GM12878 (cell line): Measurements from ENCODE around the gene C12orf43. TPM values are rescaled to one million over a fixed set of nuclear protein-coding genes. Genes with fewer than 3 reads are reported as not detected.
"Not testable (repeated sequence)": the region's sequence is repeated elsewhere in the genome, so short reads cannot be mapped to it uniquely, and the experiment has no call there.

ENCODE experiments used
- ATAC-seq: fragments of 200-7000 bp; cut with Tn5 transposase; 3 replicates; pipeline ENCODE4 v1.9.1; 2020; ENCODE audit warnings: mild to moderate bottlenecking, moderate library complexity
- BruUV-seq: library from RNA; stranded (reverse); fragments of 400-500 nt; replicated peaks from 2 replicates; lab custom pipeline; 2021; lab: Mats Ljungman, UMichigan
- CTCF ChIA-PET: fragments of 300-600 bp; sonication (Branson Sonifier 250); formaldehyde crosslinking; extraction: SDS; loops from one replicate; lab custom pipeline; 2021; ENCODE audit warnings: inconsistent platforms; lab: Yijun Ruan, JAX
- POLR2A ChIA-PET: fragments of 350-600 bp; formaldehyde crosslinking; extraction: SDS; loops from one replicate; lab custom pipeline; 2021; ENCODE audit warnings: inconsistent platforms; lab: Charles Lee
- RAD21 ChIA-PET: fragments of 300-600 bp; sonication (Branson Sonifier 250); formaldehyde crosslinking; loops from one replicate; lab custom pipeline; 2023; ENCODE audit warnings: antibody characterized with exemption; ENCODE audit not compliant: unreplicated experiment; lab: Charles Lee
- SMC1A ChIA-PET: fragments of 300-600 bp; sonication (Branson Sonifier 250); formaldehyde crosslinking; loops from one replicate; lab custom pipeline; 2023; ENCODE audit not compliant: unreplicated experiment, uncharacterized antibody; lab: Charles Lee
- DNase-seq: peaks from one replicate; pipeline ENCODE4 v3.0.0-alpha.2; 2011; ENCODE audit warnings: low read depth, low spot score
- FAIRE-seq: peaks from 3 replicates; lab custom pipeline; 2011; peaks lifted over from hg19 to GRCh38; lab: Jason Lieb, UNC
- H2AFZ ChIP-seq: 2 replicates; pipeline ENCODE4 v1.6.0; 2011; ENCODE audit warnings: low read depth, low read length, control low read depth; ENCODE audit not compliant: control insufficient read depth
- H3K27ac ChIP-seq: 2 replicates; pipeline ENCODE4 v1.5.1; 2011; ENCODE audit warnings: control low read depth; ENCODE audit not compliant: control insufficient read depth, insufficient read depth
- H3K27me3 ChIP-seq, 2 experiments: replicated peaks in 1 of 2; 2 replicates each; pipeline versions ENCODE4 v1.6.0 to v1.6.1; 2011; ENCODE audit warnings: low read length in 1 of 2; ENCODE audit not compliant: control insufficient read depth in 2 of 2, insufficient read depth in 2 of 2
- H3K36me3 ChIP-seq, 2 experiments: 2 replicates each; pipeline ENCODE4 v1.5.1; 2011; ENCODE audit warnings: low read length in 1 of 2; ENCODE audit not compliant: control insufficient read depth in 2 of 2, insufficient read depth in 2 of 2
- H3K4me1 ChIP-seq: 2 replicates; pipeline ENCODE4 v1.6.1; 2011; ENCODE audit warnings: mild to moderate bottlenecking, low read length, moderate library complexity, mixed read lengths; ENCODE audit not compliant: control insufficient read depth, insufficient read depth
- H3K4me2 ChIP-seq: 2 replicates; pipeline ENCODE4 v1.6.0; 2011; ENCODE audit warnings: control low read depth; ENCODE audit not compliant: control insufficient read depth, insufficient read depth
- H3K4me3 ChIP-seq: fragments of 200-600 bp; sonication (generic); 2 replicates; pipeline ENCODE4 v1.5.1; 2016
- H3K79me2 ChIP-seq: 2 replicates; pipeline ENCODE4 v1.6.0; 2011; ENCODE audit warnings: low read length; ENCODE audit not compliant: control insufficient read depth, insufficient read depth
- H3K9ac ChIP-seq: 2 replicates; pipeline ENCODE4 v1.8.0; 2011; ENCODE audit warnings: low read length, control low read depth, mixed read lengths; ENCODE audit not compliant: control insufficient read depth, insufficient read depth
- H3K9me3 ChIP-seq: replicated peaks from 3 replicates; pipeline ENCODE4 v1.5.1; 2011; ENCODE audit warnings: mild to moderate bottlenecking, low read length; ENCODE audit not compliant: control insufficient read depth, insufficient read depth
- H4K20me1 ChIP-seq: 2 replicates; pipeline ENCODE4 v1.6.0; 2011; ENCODE audit not compliant: control insufficient read depth, insufficient read depth
- CBX5 ChIP-seq: sonication (generic); IDR thresholded peaks from 2 replicates; pipeline ENCODE4 v1.6.1; 2016; ENCODE audit warnings: low read depth, moderate library complexity, mild to moderate bottlenecking, inconsistent platforms
- SMARCA5 ChIP-seq: fragments of 450-650 bp; IDR thresholded peaks from 2 replicates; pipeline ENCODE4 v1.6.1; 2017; ENCODE audit warnings: mild to moderate bottlenecking
- TCF7 ChIP-seq: IDR thresholded peaks from 2 replicates; pipeline ENCODE4 v1.6.1; 2014; ENCODE audit warnings: antibody characterized with exemption, borderline replicate concordance
- ZNF384 ChIP-seq: IDR thresholded peaks from 2 replicates; pipeline ENCODE4 v1.6.1; 2012; ENCODE audit warnings: low read depth, mild to moderate bottlenecking, low read length, improper control_type of control experiment, borderline replicate concordance
- WGBS: methylation state at CpG from one replicate; pipeline ENCODE4 v1.1.6; 2016; ENCODE audit warnings: low lambda C conversion rate; ENCODE audit not compliant: insufficient replicate concordance, insufficient coverage; ENCODE audit errors: missing lambda C conversion rate; 5-methylcytosine and 5-hydroxymethylcytosine counted together
- in situ Hi-C: fragments of 300-500 bp; cut with MboI; formaldehyde crosslinking; loops from 9 replicates; pipeline ENCODE4 v1.14.3; 2018; ENCODE audit warnings: mixed read lengths
- intact Hi-C: fragments of 100-400 bp; cut with micrococcal nuclease; formaldehyde crosslinking; loops from one replicate; pipeline ENCODE4 v1.14.2; 2022; ENCODE audit not compliant: unreplicated experiment
- polyA plus RNA-seq, 11 experiments: library from polyadenylated mRNA; depleted of rRNA in 4 of 11; unstranded in 6 of 11; stranded (reverse) in 5 of 11; fragments of >200 nt; fragmentation: Nextera tagmentation in 4 of 11; fragmentation: Illumina TruSeq in 1 of 11; extraction: Ambion mirVana in 4 of 11; extraction: Trizol in 1 of 11; gene quantifications; 1 replicate in 1 of 11; 2 replicates in 10 of 11; pipeline versions ENCODE4 v1.2.1 to v1.2.3, GENCODE V29; 2011 to 2016; ENCODE audit warnings: inconsistent platforms in 2 of 11, missing spikeins in 2 of 11, low read depth in 1 of 11
- total RNA-seq, 4 experiments: library from RNA; depleted of rRNA in 3 of 4; stranded (reverse); fragments of >200 nt in 3 of 4; fragmentation: Illumina TruSeq in 1 of 4; extraction: Trizol in 1 of 4; gene quantifications; 2 replicates each; pipeline versions ENCODE4 v1.2.1 to v1.2.3, GENCODE V29; 2013 to 2021
- TF ChIP-seq, protein P1 (sequence below): fragments of 450-650 bp; IDR thresholded peaks from 2 replicates; pipeline ENCODE4 v1.6.1; 2017; ENCODE audit warnings: mild to moderate bottlenecking
- TF ChIP-seq, protein P2 (sequence below): IDR thresholded peaks from 2 replicates; pipeline ENCODE4 v1.6.1; 2011; ENCODE audit warnings: low read depth, mild to moderate bottlenecking, low read length, moderate library complexity, borderline replicate concordance; ENCODE audit errors: extremely low read depth
- TF ChIP-seq, protein P3 (sequence below): IDR thresholded peaks from 2 replicates; pipeline ENCODE4 v1.6.1; 2011; ENCODE audit warnings: low read depth, low read length, improper control_type of control experiment, borderline replicate concordance

C12orf43 gene
- total and polyA plus RNA-seq, 10 of the 15 experiments (the other 5 are each of a cell fraction or from before 2014, with no cell fraction given) = 7.5 to 30.8 (median 21.3) TPM

DNA sequence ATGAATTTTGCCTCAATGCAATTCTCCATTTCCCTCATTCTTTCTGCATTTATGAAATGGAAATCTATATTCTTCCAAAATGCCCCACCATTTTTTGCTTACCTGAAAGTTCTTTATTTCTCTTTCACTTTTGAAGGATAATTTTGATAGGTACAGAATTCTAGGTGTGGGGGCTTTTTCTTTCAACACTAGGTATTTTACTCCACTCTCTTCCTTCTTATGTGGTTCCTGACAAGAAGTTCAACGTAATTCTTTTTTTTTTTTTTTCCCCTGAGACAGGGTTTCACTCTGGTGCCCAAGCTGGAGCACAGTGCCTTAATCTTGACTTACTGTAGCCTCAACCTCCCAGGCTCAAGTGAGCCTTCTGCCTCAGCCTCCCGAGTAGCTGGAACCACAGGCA is 49.1 kb upstream of the C12orf43 start (continued):
- TF ChIP-seq CBX5 = no peak

DNA sequence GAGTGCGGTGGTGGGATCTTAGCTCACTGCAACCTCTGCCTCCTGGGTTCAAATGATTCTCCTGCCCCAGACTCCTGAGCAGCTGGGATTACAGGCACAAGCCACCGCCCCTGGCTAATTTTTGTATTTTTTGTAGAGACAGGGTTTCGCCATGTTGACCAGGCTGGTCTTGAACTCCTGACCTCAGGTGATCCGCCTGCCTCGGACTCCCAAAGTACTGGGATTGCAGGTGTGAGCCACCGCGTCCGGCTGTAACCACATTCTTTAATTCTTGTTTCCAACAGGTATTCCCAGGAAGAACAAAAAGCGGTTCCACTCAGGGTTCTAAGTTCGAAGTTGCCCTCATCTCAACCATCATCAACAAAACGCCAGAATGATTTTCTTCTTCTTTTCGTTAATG is 48.3 kb upstream of the C12orf43 start:
- in situ Hi-C loops, H3K27ac ChIP-seq, H3K9me3 ChIP-seq, DNase-seq, H3K4me2 ChIP-seq, ATAC-seq, H3K36me3 ChIP-seq, H3K9ac ChIP-seq, H3K4me3 ChIP-seq, H4K20me1 ChIP-seq, H2AFZ ChIP-seq, H3K79me2 ChIP-seq, BruUV-seq, H3K4me1 ChIP-seq, H3K27me3 ChIP-seq, FAIRE-seq: not testable (repeated sequence)
- WGBS = 73% methylated on average over 12 of the region's 12 CpGs
- SMC1A ChIA-PET = interaction anchor here (0.9 to 1.3 kb wide), 4 partner anchors 32 to 371 kb away, joined by 3 to 6 read pairs (median 4); no protein-coding TSS in a partner anchor
- CTCF ChIA-PET = interaction anchor here (0.7 to 2.3 kb wide), 5 partner anchors 28 to 515 kb away, joined by 3 to 7 read pairs (median 3); no protein-coding TSS in a partner anchor
- RAD21 ChIA-PET = interaction anchor here (1.1 to 1.2 kb wide), 2 partner anchors 52 to 93 kb away, joined by 3 read pairs; no protein-coding TSS in a partner anchor
- intact Hi-C loops = loop anchor here (5.0 kb wide), 2 partner anchors 33 to 163 kb away; no protein-coding TSS in a partner anchor
- POLR2A ChIA-PET = interaction anchor here (0.7 to 1.2 kb wide), 2 partner anchors 15 to 88 kb away, joined by 4 to 5 read pairs; no protein-coding TSS in a partner anchor

DNA sequence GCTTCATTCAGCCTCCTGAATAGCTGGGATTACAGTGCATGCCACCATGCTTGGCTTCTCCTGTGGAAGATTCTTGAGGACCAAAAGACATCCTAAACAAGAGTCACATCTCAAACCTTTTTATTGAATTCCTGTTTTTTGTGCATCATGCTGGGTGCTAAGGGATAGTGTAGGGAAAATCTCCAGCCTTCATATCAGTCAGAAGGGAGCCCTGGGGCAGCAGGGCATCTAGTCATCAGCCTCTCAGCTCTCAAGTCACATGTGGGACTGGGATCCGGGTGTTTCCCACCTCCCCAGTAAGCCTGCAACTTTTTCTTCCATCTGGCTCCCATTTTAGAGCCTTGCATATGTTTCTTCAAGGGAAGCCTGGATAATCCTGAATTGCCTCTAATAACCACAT is 47.8 kb upstream of the C12orf43 start:
- intact Hi-C loops = loop anchor here (5.0 kb wide), 2 partner anchors 33 to 163 kb away; no protein-coding TSS in a partner anchor
- WGBS = 43% methylated on average over 1 of the region's 1 CpG
- ChIA-PET SMC1A (interaction anchor here (1.3 kb wide), 1 partner anchor 38 kb away, joined by 6 read pairs; no protein-coding TSS in a partner anchor), CTCF (interaction anchor here (2.3 kb wide), 1 partner anchor 46 kb away, joined by 7 read pairs; no protein-coding TSS in a partner anchor), POLR2A (interaction anchor here (0.7 to 1.2 kb wide), 2 partner anchors 15 to 88 kb away, joined by 4 to 5 read pairs; no protein-coding TSS in a partner anchor), RAD21 (no interaction called here)
- Histone ChIP-seq H2AFZ (no peak overlapping the region), H3K4me1 (peaks cover 10% of the 10 kb centered on the region), H4K20me1 (no peaks in the 10 kb centered on the region), H3K79me2 (no peaks in the 10 kb centered on the region), H3K9me3 (no peaks in the 10 kb centered on the region), H3K9ac (no peak overlapping the region), H3K27me3 (no peaks in the 10 kb centered on the region; a peak in 1 of 4 replicates), H3K4me3 (no peak overlapping the region), H3K4me2 (no peak overlapping the region), H3K36me3 (no peaks in the 10 kb centered on the region), H3K27ac (no peak overlapping the region)
- DNase-seq = no peak
- no peak for ATAC-seq
- no TSS peak for BruUV-seq
- FAIRE-seq = no peak
- in situ Hi-C loops = no loop called here
- TF ChIP-seq ZNF384 (no peak), SMARCA5 (no peak), CBX5 (no peak), TCF7 (no peak)
- TF ChIP-seq, protein P1, sequence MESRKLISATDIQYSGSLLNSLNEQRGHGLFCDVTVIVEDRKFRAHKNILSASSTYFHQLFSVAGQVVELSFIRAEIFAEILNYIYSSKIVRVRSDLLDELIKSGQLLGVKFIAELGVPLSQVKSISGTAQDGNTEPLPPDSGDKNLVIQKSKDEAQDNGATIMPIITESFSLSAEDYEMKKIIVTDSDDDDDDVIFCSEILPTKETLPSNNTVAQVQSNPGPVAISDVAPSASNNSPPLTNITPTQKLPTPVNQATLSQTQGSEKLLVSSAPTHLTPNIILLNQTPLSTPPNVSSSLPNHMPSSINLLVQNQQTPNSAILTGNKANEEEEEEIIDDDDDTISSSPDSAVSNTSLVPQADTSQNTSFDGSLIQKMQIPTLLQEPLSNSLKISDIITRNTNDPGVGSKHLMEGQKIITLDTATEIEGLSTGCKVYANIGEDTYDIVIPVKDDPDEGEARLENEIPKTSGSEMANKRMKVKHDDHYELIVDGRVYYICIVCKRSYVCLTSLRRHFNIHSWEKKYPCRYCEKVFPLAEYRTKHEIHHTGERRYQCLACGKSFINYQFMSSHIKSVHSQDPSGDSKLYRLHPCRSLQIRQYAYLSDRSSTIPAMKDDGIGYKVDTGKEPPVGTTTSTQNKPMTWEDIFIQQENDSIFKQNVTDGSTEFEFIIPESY = no peak
- TF ChIP-seq, protein P2, sequence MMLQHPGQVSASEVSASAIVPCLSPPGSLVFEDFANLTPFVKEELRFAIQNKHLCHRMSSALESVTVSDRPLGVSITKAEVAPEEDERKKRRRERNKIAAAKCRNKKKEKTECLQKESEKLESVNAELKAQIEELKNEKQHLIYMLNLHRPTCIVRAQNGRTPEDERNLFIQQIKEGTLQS = no peak
- TF ChIP-seq, protein P3, sequence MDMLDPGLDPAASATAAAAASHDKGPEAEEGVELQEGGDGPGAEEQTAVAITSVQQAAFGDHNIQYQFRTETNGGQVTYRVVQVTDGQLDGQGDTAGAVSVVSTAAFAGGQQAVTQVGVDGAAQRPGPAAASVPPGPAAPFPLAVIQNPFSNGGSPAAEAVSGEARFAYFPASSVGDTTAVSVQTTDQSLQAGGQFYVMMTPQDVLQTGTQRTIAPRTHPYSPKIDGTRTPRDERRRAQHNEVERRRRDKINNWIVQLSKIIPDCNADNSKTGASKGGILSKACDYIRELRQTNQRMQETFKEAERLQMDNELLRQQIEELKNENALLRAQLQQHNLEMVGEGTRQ = no peak
